ENCODE measurements around the gene OR4F15. TPM values are rescaled to one million over a fixed set of nuclear protein-coding genes. Genes with fewer than 3 reads are reported as not detected.

The OR4F15 gene, protein sequence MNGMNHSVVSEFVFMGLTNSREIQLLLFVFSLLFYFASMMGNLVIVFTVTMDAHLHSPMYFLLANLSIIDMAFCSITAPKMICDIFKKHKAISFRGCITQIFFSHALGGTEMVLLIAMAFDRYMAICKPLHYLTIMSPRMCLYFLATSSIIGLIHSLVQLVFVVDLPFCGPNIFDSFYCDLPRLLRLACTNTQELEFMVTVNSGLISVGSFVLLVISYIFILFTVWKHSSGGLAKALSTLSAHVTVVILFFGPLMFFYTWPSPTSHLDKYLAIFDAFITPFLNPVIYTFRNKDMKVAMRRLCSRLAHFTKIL
- not detected in 2 replicates for polyA plus RNA-seq

DNA sequence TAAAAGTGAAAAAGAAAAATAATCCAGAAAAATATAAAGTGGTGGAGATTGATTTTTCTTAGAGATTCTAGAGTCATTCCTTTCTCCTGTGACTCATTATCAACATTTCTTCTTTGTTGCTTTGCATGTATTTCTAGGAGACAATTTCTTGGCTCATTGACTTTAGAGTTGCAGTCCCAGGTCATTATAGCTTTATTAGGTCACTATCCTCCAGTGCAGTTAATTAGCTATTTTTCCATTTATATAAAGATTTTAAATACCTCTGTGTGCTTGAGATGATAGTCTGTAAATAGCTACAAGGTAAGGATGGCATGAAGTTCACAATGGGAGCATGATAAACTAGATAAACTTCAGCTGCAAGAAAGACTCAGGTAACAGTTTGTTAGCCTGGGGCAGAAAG lies at the start of gene OR4F15:
Gene OR4F15, plus strand, starts transcription at position 301 of the 400 bp plus-strand sequence. CDS start 5,985 bp downstream, outside the sequence.

DNA sequence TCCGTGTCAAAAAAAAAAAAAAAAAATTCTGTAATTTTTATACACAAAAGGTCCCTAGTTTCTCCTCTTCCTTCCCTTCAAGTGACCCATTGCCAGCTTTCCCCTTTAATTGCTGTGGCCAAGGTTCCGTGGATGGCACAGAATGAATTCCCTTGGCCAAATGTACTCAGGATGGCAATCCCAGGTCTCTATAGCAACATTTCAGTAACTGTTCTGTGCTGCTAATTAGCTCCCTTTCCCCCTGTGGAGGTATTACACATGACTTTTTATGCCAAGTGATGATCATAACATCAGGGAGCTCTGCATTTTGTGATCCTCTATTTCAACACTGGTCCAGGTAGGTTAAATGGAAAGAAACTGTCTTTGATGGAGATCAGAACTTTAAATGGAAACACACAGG lies 8.8 kb upstream of the OR4F15 start, which contains the start of gene OR4F6:
Gene OR4F6, plus strand, starts transcription at position 301 of the 400 bp plus-strand sequence. CDS start 2,211 bp downstream, outside the sequence.

Other genes starting within 250 kb of the OR4F15 start
- 266 and 268 TPM in 2 replicates for gene TM2D3, start 159.8 kb upstream of the OR4F15 start, polyA plus RNA-seq
- gene TARS3, start 87.7 kb upstream of the OR4F15 start, polyA plus RNA-seq, result 11.1 and 13.1 TPM in 2 replicates
- gene OR4F6, start 8.7 kb upstream of the OR4F15 start, polyA plus RNA-seq, result not detected in 2 replicates

All from Purkinje cell (primary cell).